ENCODE data around the gene LRRC37B. TPM values are rescaled to one million over a fixed set of nuclear protein-coding genes. Genes with fewer than 3 reads are reported as not detected.

LRRC37B gene
- total RNA-seq, 1 donor, result 50.2 TPM

DNA sequence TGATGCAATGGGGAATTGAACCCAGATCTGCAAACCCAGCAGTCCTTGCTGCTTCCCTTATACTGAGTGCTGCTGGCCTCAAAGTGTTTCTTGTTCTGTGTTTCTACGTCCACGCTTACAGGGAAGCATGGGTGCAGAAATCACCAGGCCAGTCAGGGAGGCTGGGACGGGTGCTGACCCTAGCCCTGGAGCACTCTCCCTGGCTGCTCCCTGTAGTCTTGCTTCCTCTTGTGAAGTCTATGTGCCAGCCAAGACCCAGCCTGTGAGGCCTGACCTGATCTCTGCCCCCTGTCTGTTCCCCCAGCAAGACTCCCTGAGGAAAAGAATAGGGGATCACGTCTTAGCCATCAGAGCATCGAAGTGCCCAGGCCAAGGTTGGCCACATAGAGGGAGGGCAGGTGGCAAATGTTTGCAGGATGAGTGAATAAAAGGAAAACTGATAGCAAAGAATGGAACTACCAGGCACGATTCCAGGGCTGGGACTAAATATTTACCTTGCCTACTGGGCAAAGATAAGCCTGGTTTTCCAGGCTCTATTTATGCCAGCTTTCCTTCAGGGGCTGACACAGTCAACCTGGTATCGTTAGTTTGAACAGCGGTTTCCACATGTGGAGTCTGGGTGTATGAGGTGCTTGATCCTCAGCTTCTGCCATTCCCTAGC, 93.9 kb downstream of the LRRC37B start:
- no peak overlapping the region for H3K4me3 ChIP-seq (ENCODE audit: low read length)
- peaks cover 15% of the 10 kb centered on the region for H3K4me1 ChIP-seq (ENCODE audit: insufficient read depth, low read length)
- no peaks in the 10 kb centered on the region for H3K27me3 ChIP-seq (ENCODE audit: insufficient read depth, low read length)
- H3K9me3 ChIP-seq (ENCODE audit: low read depth, low read length), result no peaks in the 10 kb centered on the region

DNA sequence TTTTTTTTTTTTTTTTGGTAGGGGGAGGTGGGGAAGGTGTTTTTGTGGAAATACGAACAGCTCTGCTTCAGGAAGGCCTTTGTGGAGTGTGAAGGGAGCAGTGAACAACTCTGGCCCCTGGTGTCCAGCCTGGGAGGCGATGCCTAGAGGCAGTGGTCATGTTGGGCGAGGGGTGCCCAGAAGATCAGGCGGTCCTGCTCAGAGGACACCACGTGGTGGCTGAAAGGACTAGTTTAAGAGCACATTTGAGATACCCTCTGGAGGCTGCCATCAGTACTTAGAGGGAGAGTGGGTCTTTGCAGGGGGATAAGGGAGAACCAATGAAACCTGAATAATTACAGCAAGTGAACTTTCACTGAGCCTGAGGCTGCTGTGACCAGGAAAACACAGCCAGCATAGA, 95.0 kb downstream of the LRRC37B start:
- peaks cover 22% of the 10 kb centered on the region for H3K4me1 ChIP-seq (ENCODE audit: insufficient read depth, low read length)

DNA sequence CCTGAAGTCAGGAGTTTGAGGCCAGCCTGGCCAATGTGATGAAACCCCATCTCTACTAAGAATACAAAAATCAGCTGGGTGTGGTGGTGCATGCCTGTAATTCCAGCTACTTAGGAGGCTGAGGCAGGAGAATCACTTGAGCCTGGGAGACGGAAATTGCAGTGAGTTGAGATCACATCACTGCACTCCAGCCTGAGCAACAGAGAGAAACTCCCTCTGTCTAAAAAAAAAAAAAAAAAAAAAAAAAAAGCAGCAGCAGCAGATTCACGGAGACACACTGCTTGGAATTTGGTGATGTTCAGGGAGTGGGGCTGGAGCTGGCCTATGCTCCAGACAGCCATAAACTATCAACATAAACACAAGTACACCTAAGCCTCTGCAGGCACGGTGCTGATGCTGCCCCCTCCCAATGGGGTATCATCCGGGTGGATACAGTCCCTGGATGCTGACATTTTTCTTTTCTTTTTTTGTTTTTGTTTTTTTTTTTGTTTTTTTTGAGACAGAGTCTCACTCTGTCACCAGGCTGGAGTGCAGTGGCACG, 95.5 kb downstream of the LRRC37B start:
- Histone ChIP-seq H3K27me3 (ENCODE audit: insufficient read depth, low read length) (no peaks in the 10 kb centered on the region), H3K9me3 (ENCODE audit: low read depth, low read length) (no peaks in the 10 kb centered on the region), H3K4me1 (ENCODE audit: insufficient read depth, low read length) (peaks cover 28% of the 10 kb centered on the region), H3K4me3 (ENCODE audit: low read length) (no peak overlapping the region)

More for the DNA sequence above, 95.0 kb downstream of the LRRC37B start:
- H3K9me3 ChIP-seq (ENCODE audit: low read depth, low read length), result no peaks in the 10 kb centered on the region
- no peaks in the 10 kb centered on the region for H3K27me3 ChIP-seq (ENCODE audit: insufficient read depth, low read length)
- H3K4me3 ChIP-seq (ENCODE audit: low read length), result no peak overlapping the region

Other genes with a start within 250 kb of the LRRC37B start
- gene COPRS, start 148.1 kb upstream of the LRRC37B start, total RNA-seq, result 7.9 TPM
- 16.2 TPM for gene UTP6, start 105.7 kb upstream of the LRRC37B start, total RNA-seq
- gene SUZ12, start 70.4 kb upstream of the LRRC37B start, total RNA-seq, result 34.1 TPM
- gene RHOT1, start 135.1 kb downstream of the LRRC37B start, total RNA-seq, result 33.6 TPM

All from mononuclear cell (primary cell).